Fibroblast of lung (primary cell): ENCODE measurements around the gene AEN. TPM values are rescaled to one million over a fixed set of nuclear protein-coding genes. Genes with fewer than 3 reads are reported as not detected.

Experiments used
- DNase-seq, 2 donors: peaks; one replicate each; pipeline versions ENCODE4 v3.0.0 to v3.0.0-alpha.2; 2010; ENCODE audit warnings: low read depth in 2 of 2
- H2AFZ ChIP-seq: 2 replicates; pipeline ENCODE4 v1.5.1; 2012; ENCODE audit warnings: low read length, control low read depth, inconsistent platforms
- H3K27ac ChIP-seq: 2 replicates; pipeline ENCODE4 v1.5.1; 2011; ENCODE audit warnings: low read length, control low read depth; ENCODE audit not compliant: insufficient read depth
- H3K27me3 ChIP-seq: 2 replicates; pipeline ENCODE4 v1.5.1; 2011; ENCODE audit warnings: mild to moderate bottlenecking, low read length; ENCODE audit not compliant: control insufficient read depth, insufficient read depth
- H3K36me3 ChIP-seq: 2 replicates; pipeline ENCODE4 v1.5.1; 2011; ENCODE audit warnings: low read length; ENCODE audit not compliant: control insufficient read depth, insufficient read depth
- H3K4me1 ChIP-seq: 2 replicates; pipeline ENCODE4 v1.5.1; 2011; ENCODE audit warnings: low read length; ENCODE audit not compliant: control insufficient read depth, insufficient read depth; ENCODE audit errors: extremely low read depth
- H3K4me2 ChIP-seq: 2 replicates; pipeline ENCODE4 v1.5.1; 2011; ENCODE audit warnings: low read length, control low read depth; ENCODE audit not compliant: insufficient read depth; ENCODE audit errors: extremely low read depth
- H3K4me3 ChIP-seq, 4 experiments: fragments of 200-600 bp in 1 of 4; sonication (generic) in 1 of 4; replicated peaks in 1 of 4; 2 replicates each; pipeline ENCODE4 v1.5.1; 2011 to 2016; ENCODE audit warnings: low read length in 4 of 4, low read depth in 3 of 4, mild to moderate bottlenecking in 3 of 4, control low read depth in 2 of 4, inconsistent platforms in 1 of 4, mixed read lengths in 1 of 4; ENCODE audit not compliant: insufficient read depth in 1 of 4; ENCODE audit errors: control extremely low read depth in 1 of 4
- H3K79me2 ChIP-seq: 2 replicates; pipeline ENCODE4 v1.5.1; 2012; ENCODE audit warnings: mild to moderate bottlenecking, low read length, inconsistent platforms; ENCODE audit not compliant: control insufficient read depth, insufficient read depth
- H3K9ac ChIP-seq: 2 replicates; pipeline ENCODE4 v1.5.1; 2011; ENCODE audit warnings: mild to moderate bottlenecking, low read length, control low read depth; ENCODE audit not compliant: insufficient read depth
- H3K9me3 ChIP-seq: 2 replicates; pipeline ENCODE4 v1.5.1; 2012; ENCODE audit warnings: low read depth, low read length; ENCODE audit not compliant: control insufficient read depth, insufficient read depth
- H4K20me1 ChIP-seq: 2 replicates; pipeline ENCODE4 v1.5.1; 2011; ENCODE audit warnings: low read length; ENCODE audit not compliant: control insufficient read depth, insufficient read depth; ENCODE audit errors: extremely low read depth
- CTCF ChIP-seq, 2 donors: IDR thresholded peaks in 1 of 2; conservative IDR thresholded peaks in 1 of 2; 1 replicate in 1 of 2; 2 replicates in 1 of 2; pipeline ENCODE4 v1.5.1; 2011 to 2012; ENCODE audit warnings: low read length in 2 of 2, control low read depth in 1 of 2, inconsistent platforms in 1 of 2, low read depth in 1 of 2, mild to moderate bottlenecking in 1 of 2
- EZH2 ChIP-seq: IDR thresholded peaks from 2 replicates; pipeline ENCODE4 v1.5.1; 2012; ENCODE audit warnings: low read length, control low read depth, mild to moderate bottlenecking; ENCODE audit errors: missing control alignments
- polyA plus RNA-seq, 2 donors: library from polyadenylated mRNA; depleted of rRNA in 1 of 2; stranded (reverse) in 1 of 2; unstranded in 1 of 2; fragments of >200 nt; gene quantifications; 2 replicates each; pipeline ENCODE4 v1.2.1, GENCODE V29; 2011 to 2012; ENCODE audit warnings: missing spikeins in 1 of 2
- total RNA-seq: library from RNA; depleted of rRNA; stranded (reverse); fragments of >200 nt; gene quantifications from 2 replicates; pipeline ENCODE4 v1.2.1, GENCODE V29; 2014

The AEN gene
- total and polyA plus RNA-seq, 2 donors (not counting 1 experiment from before 2014, with no cell fraction given) = 18.5 to 83.7 TPM

GRCh38 chr15:88644741-88645140, 23.6 kb downstream of the AEN start:
- no peak for DNase-seq
- H3K36me3 ChIP-seq = no peaks in the 10 kb centered on the region

GRCh38 chr15:88645171-88646087, 24.3 kb downstream of the AEN start:
- H3K9ac ChIP-seq = no peak overlapping the region
- no peaks in the 10 kb centered on the region for H3K9me3 ChIP-seq
- H3K4me2 ChIP-seq = no peak overlapping the region
- no peak overlapping the region for H3K4me3 ChIP-seq
- no peaks in the 10 kb centered on the region for H3K79me2 ChIP-seq
- H4K20me1 ChIP-seq = no peaks in the 10 kb centered on the region
- H2AFZ ChIP-seq = no peak overlapping the region
- DNase-seq = no peak
- peaks cover 9% of the 10 kb centered on the region for H3K4me1 ChIP-seq
- H3K27me3 ChIP-seq = no peaks in the 10 kb centered on the region
- no peak for TF ChIP-seq EZH2
- TF ChIP-seq CTCF (conservative IDR thresholded peaks at IDR 0.05 in 1 of 2, IDR thresholded peaks at IDR 0.05 in 1 of 2; ENCODE audit: low read depth in 1 of 2, low read length in 2 of 2) = no peak
- H3K27ac ChIP-seq = no peak overlapping the region
- H3K36me3 ChIP-seq = no peaks in the 10 kb centered on the region

More at GRCh38 chr15:88644741-88645140, 23.6 kb downstream of the AEN start:
- Histone ChIP-seq H3K27me3 (no peaks in the 10 kb centered on the region), H3K4me1 (peaks cover 9% of the 10 kb centered on the region), H3K4me2 (no peak overlapping the region), H4K20me1 (no peaks in the 10 kb centered on the region), H3K4me3 (no peak overlapping the region), H3K79me2 (no peaks in the 10 kb centered on the region), H3K27ac (no peak overlapping the region), H3K9ac (no peak overlapping the region), H2AFZ (no peak overlapping the region), H3K9me3 (no peaks in the 10 kb centered on the region)
- no peak for TF ChIP-seq EZH2
- TF ChIP-seq CTCF (conservative IDR thresholded peaks at IDR 0.05 in 1 of 2, IDR thresholded peaks at IDR 0.05 in 1 of 2; ENCODE audit: low read depth in 1 of 2, low read length in 2 of 2) = no peak

- TF ChIP-seq EZH2 (no peak), CTCF (conservative IDR thresholded peaks at IDR 0.05 in 1 of 2, IDR thresholded peaks at IDR 0.05 in 1 of 2; ENCODE audit: low read depth in 1 of 2, low read length in 2 of 2) (no peak)
- no peaks in the 10 kb centered on the region for H3K27me3 ChIP-seq
- H3K4me3 ChIP-seq = no peak overlapping the region
- no peak for DNase-seq
- peaks cover 9% of the 10 kb centered on the region for H3K4me1 ChIP-seq
- no peaks in the 10 kb centered on the region for H3K9me3 ChIP-seq
- H2AFZ ChIP-seq = no peak overlapping the region
- no peaks in the 10 kb centered on the region for H4K20me1 ChIP-seq
- no peak overlapping the region for H3K27ac ChIP-seq
- H3K4me2 ChIP-seq = no peak overlapping the region
- no peak overlapping the region for H3K9ac ChIP-seq
- H3K36me3 ChIP-seq = no peaks in the 10 kb centered on the region
- H3K79me2 ChIP-seq = no peaks in the 10 kb centered on the region
These were observed 24.9 kb downstream of the AEN start for GRCh38 chr15:88646088-88646405.
